ENCODE results near the gene LMBRD1.

Gene LMBRD1

DNA sequence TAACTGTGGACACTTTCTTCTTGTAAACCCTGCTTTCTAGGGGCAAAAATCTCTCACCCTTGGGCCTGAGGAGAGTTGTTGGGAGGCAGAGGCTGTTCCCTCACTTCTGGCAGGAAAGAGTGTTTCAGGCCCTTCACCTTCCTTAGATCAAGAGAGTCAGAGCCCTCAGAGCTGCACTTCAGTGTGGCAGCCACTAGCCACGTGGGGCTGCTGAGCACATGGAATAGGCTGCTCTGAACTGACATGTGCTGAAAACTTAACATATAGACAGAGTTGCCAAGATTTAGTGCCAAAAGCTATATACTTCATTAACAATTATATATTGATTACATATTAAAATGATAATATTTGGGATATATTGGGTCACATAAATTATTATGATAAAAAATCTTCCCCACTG lies 4.4 kb upstream of the LMBRD1 start:
- no peak for TF ChIP-seq TCF12 (IDR thresholded peaks at IDR 0.05; ENCODE audit: low read depth)
- no peak for TF ChIP-seq RAD21 (IDR thresholded peaks at IDR 0.05; ENCODE audit: low read depth)
- TF ChIP-seq, protein P1, sequence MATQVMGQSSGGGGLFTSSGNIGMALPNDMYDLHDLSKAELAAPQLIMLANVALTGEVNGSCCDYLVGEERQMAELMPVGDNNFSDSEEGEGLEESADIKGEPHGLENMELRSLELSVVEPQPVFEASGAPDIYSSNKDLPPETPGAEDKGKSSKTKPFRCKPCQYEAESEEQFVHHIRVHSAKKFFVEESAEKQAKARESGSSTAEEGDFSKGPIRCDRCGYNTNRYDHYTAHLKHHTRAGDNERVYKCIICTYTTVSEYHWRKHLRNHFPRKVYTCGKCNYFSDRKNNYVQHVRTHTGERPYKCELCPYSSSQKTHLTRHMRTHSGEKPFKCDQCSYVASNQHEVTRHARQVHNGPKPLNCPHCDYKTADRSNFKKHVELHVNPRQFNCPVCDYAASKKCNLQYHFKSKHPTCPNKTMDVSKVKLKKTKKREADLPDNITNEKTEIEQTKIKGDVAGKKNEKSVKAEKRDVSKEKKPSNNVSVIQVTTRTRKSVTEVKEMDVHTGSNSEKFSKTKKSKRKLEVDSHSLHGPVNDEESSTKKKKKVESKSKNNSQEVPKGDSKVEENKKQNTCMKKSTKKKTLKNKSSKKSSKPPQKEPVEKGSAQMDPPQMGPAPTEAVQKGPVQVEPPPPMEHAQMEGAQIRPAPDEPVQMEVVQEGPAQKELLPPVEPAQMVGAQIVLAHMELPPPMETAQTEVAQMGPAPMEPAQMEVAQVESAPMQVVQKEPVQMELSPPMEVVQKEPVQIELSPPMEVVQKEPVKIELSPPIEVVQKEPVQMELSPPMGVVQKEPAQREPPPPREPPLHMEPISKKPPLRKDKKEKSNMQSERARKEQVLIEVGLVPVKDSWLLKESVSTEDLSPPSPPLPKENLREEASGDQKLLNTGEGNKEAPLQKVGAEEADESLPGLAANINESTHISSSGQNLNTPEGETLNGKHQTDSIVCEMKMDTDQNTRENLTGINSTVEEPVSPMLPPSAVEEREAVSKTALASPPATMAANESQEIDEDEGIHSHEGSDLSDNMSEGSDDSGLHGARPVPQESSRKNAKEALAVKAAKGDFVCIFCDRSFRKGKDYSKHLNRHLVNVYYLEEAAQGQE (IDR thresholded peaks at IDR 0.05; ENCODE audit: low read depth), result no peak
- no peak for TF ChIP-seq EP300 (IDR thresholded peaks at IDR 0.05; ENCODE audit: borderline replicate concordance)
- TF ChIP-seq, protein P2, sequence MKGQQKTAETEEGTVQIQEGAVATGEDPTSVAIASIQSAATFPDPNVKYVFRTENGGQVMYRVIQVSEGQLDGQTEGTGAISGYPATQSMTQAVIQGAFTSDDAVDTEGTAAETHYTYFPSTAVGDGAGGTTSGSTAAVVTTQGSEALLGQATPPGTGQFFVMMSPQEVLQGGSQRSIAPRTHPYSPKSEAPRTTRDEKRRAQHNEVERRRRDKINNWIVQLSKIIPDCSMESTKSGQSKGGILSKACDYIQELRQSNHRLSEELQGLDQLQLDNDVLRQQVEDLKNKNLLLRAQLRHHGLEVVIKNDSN (IDR thresholded peaks at IDR 0.05), result no peak
- TF ChIP-seq TEAD4 (IDR thresholded peaks at IDR 0.05), result no peak
- TF ChIP-seq CEBPB (IDR thresholded peaks at IDR 0.05), result no peak
- no peak for TF ChIP-seq NFIC (IDR thresholded peaks at IDR 0.05)
- no peak for TF ChIP-seq FOXM1 (IDR thresholded peaks at IDR 0.05; ENCODE audit: borderline replicate concordance, low read depth)
- no peak for TF ChIP-seq CREB1 (IDR thresholded peaks at IDR 0.05; ENCODE audit: low read depth)
- TF ChIP-seq ZBTB7A (IDR thresholded peaks at IDR 0.05; ENCODE audit: low read depth), result no peak
- TF ChIP-seq EGR1 (IDR thresholded peaks at IDR 0.05), result no peak
- no peak for TF ChIP-seq YY1 (IDR thresholded peaks at IDR 0.05; ENCODE audit: low read depth)

DNA sequence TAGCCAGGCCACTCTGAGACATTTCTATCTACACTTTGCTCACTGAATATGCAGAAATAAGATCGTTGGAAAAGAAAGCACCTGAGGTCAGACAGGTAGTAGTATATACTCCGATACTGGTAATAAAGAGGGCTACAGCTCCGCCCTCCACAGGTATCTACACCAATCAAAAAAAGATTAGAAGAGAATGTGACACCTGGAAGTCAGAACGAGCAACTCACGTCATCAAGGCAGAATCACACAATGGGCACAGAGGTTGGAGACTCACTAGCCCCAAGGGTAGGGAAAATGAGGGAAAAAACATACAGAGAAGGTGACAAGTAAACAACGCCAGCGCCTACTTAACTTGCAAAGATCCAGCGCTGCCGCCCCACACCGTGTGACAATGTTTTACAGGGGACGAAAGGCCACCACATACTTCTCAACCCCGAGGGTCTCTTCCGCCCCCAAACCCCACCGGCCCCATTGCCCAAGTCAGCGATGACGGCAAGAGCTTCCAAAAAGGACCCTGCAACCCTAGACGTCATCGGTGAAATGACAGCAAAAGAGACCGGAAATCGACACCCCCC lies 653 bp downstream of the LMBRD1 start:
- TF ChIP-seq CREB1 (IDR thresholded peaks at IDR 0.05; ENCODE audit: low read depth), result peak; percentile 57
- no peak for TF ChIP-seq EP300 (IDR thresholded peaks at IDR 0.05; ENCODE audit: borderline replicate concordance)

DNA sequence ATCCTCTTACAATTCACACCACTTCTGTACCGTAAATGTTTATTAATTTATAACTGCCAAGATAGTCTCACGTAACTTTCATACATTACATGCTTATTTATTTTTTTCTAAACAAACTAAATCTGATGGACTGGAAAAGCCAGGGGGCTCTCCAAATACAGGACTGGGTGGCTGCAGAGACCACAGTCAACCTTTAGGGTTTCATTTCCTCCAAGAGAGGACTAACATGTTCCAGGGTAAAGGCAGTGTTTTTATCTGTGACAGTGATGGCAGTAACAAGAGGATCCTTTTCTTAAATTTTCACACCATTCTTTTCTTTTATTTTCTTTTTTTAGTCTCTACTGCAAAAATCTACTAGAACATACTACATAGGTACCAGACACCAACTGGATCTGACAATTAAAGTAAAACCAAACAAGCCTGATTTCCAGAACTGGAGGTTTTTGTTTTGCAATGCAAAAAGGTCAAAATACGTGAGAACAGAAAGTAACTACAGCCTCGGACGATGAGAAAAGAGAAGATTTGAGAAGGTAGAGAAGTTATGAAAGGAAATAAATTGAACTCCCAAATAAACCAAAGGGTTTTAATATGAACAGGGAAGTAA lies 1.2 kb downstream of the LMBRD1 start:
- TF ChIP-seq, protein P3, sequence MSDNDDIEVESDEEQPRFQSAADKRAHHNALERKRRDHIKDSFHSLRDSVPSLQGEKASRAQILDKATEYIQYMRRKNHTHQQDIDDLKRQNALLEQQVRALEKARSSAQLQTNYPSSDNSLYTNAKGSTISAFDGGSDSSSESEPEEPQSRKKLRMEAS (IDR thresholded peaks at IDR 0.05), result no peak
- TF ChIP-seq FOXM1 (IDR thresholded peaks at IDR 0.05; ENCODE audit: borderline replicate concordance, low read depth) (no peak), NFIC (IDR thresholded peaks at IDR 0.05) (no peak), ZBTB7A (IDR thresholded peaks at IDR 0.05; ENCODE audit: low read depth) (no peak), RAD21 (IDR thresholded peaks at IDR 0.05; ENCODE audit: low read depth) (no peak), YY1 (IDR thresholded peaks at IDR 0.05; ENCODE audit: low read depth) (no peak), EP300 (IDR thresholded peaks at IDR 0.05; ENCODE audit: borderline replicate concordance) (no peak), TAF1 (IDR thresholded peaks at IDR 0.05; ENCODE audit: low read depth) (no peak), CEBPB (IDR thresholded peaks at IDR 0.05) (no peak), CREB1 (IDR thresholded peaks at IDR 0.05; ENCODE audit: low read depth) (no peak), TCF12 (IDR thresholded peaks at IDR 0.05; ENCODE audit: low read depth) (no peak), TEAD4 (IDR thresholded peaks at IDR 0.05) (no peak)
- TF ChIP-seq, protein P2 (IDR thresholded peaks at IDR 0.05), result no peak
- TF ChIP-seq, protein P1 (IDR thresholded peaks at IDR 0.05; ENCODE audit: low read depth), result no peak

DNA sequence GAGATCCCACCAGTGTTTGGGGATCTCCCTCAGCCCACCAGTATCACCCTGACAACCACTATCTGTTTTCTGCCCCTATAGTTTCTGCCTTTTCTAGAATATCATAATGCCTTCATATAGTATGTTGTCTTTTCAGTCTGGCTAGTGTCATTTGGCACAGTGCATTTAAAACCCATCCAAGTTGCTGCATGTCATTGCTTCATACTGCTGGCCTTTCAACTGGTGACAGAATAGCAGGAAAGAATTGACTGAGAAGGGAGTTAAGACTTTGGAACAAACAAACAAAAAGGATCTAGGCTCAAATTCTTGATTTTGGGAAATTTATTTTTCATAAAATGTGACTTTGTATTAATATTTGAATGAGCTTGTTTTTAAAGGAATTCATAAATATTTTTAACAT lies 4.5 kb downstream of the LMBRD1 start:
- TF ChIP-seq RAD21 (IDR thresholded peaks at IDR 0.05; ENCODE audit: low read depth) (no peak), YY1 (IDR thresholded peaks at IDR 0.05; ENCODE audit: low read depth) (no peak), TAF1 (IDR thresholded peaks at IDR 0.05; ENCODE audit: low read depth) (no peak), TCF12 (IDR thresholded peaks at IDR 0.05; ENCODE audit: low read depth) (no peak), CREB1 (IDR thresholded peaks at IDR 0.05; ENCODE audit: low read depth) (no peak), FOXM1 (IDR thresholded peaks at IDR 0.05; ENCODE audit: borderline replicate concordance, low read depth) (no peak), NFIC (IDR thresholded peaks at IDR 0.05) (no peak), EP300 (IDR thresholded peaks at IDR 0.05; ENCODE audit: borderline replicate concordance) (no peak)

DNA sequence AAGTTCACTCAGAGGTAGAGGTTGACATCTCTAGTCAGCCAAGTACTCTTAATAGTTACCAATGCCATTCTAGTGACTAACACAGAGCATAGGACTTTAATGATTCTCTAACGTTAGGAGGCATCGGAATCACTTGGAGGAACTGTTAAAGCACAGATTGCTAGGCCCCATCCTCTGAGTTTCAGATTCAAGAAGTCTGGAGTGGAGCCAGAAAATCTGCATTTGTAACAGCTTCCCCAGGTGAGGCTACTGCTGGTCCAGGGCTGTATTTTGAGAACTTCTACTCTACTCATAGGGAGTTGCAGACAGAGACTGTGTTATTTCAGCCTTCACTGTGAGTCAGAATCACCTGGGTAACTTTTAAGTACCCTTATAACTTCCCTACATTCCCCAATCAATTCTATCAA lies 5.7 kb downstream of the LMBRD1 start:
- no peak for TF ChIP-seq RAD21 (IDR thresholded peaks at IDR 0.05; ENCODE audit: low read depth)
- TF ChIP-seq CREB1 (IDR thresholded peaks at IDR 0.05; ENCODE audit: low read depth), result no peak
- no peak for TF ChIP-seq ZBTB7A (IDR thresholded peaks at IDR 0.05; ENCODE audit: low read depth)
- TF ChIP-seq, protein P1 (IDR thresholded peaks at IDR 0.05; ENCODE audit: low read depth), result no peak
- no peak for TF ChIP-seq FOXM1 (IDR thresholded peaks at IDR 0.05; ENCODE audit: borderline replicate concordance, low read depth)

Data from Ishikawa (cell line).